ENCODE measurements around the gene SEC11A. TPM values are rescaled to one million over a fixed set of nuclear protein-coding genes. Genes with fewer than 3 reads are reported as not detected.

SEC11A gene
- total RNA-seq, 1 donor from 2014 or later = 189 TPM

- TF ChIP-seq CTCF (IDR thresholded peaks at IDR 0.05; ENCODE audit: unreplicated experiment) = no peak
- no peak overlapping the region for H3K4me3 Mint-ChIP-seq (ENCODE audit: low read depth)
- H3K27me3 Mint-ChIP-seq = no peaks in the 10 kb centered on the region
- no peak overlapping the region for H3K27ac Mint-ChIP-seq
- H3K36me3 Mint-ChIP-seq (ENCODE audit: insufficient read depth) = no peaks in the 10 kb centered on the region
- no peaks in the 10 kb centered on the region for H3K9me3 Mint-ChIP-seq (ENCODE audit: low read depth)
- DNase-seq (ENCODE audit: low spot score, unreplicated experiment) = no peak
- peaks cover 4% of the 10 kb centered on the region for H3K4me1 Mint-ChIP-seq (ENCODE audit: low read depth)
Measured at GRCh38 chr15:84722628-84723027, 6.7 kb upstream of the SEC11A start.

GRCh38 chr15:84721371-84721770 is 5.4 kb upstream of the SEC11A start:
- Mint-ChIP-seq H3K27ac (peak overlapping the region; percentile 29), H3K4me1 (ENCODE audit: low read depth) (peaks cover 8% of the 10 kb centered on the region), H3K4me3 (ENCODE audit: low read depth) (no peak overlapping the region), H3K36me3 (ENCODE audit: insufficient read depth) (no peaks in the 10 kb centered on the region), H3K27me3 (no peaks in the 10 kb centered on the region), H3K9me3 (ENCODE audit: low read depth) (no peaks in the 10 kb centered on the region)
- DNase-seq (ENCODE audit: low spot score, unreplicated experiment) = no peak
- no peak for TF ChIP-seq CTCF (IDR thresholded peaks at IDR 0.05; ENCODE audit: unreplicated experiment)

GRCh38 chr15:84715441-84716035 is 401 bp downstream of the SEC11A start:
- Mint-ChIP-seq H3K9me3 (ENCODE audit: low read depth) (no peaks in the 10 kb centered on the region), H3K4me3 (ENCODE audit: low read depth) (peak overlapping the region; percentile 91), H3K27ac (peak overlapping the region; percentile 98), H3K27me3 (no peaks in the 10 kb centered on the region), H3K36me3 (ENCODE audit: insufficient read depth) (peaks cover 3% of the 10 kb centered on the region), H3K4me1 (ENCODE audit: low read depth) (peaks cover 21% of the 10 kb centered on the region)
- DNase-seq (ENCODE audit: low spot score, unreplicated experiment) = no peak
- TF ChIP-seq CTCF (IDR thresholded peaks at IDR 0.05; ENCODE audit: unreplicated experiment) = no peak

GRCh38 chr15:84714821-84715220 is 1.1 kb downstream of the SEC11A start:
- Mint-ChIP-seq H3K27ac (peak overlapping the region; percentile 98), H3K9me3 (ENCODE audit: low read depth) (no peaks in the 10 kb centered on the region), H3K36me3 (ENCODE audit: insufficient read depth) (peaks cover 3% of the 10 kb centered on the region), H3K4me1 (ENCODE audit: low read depth) (peaks cover 21% of the 10 kb centered on the region), H3K4me3 (ENCODE audit: low read depth) (peak overlapping the region; percentile 91), H3K27me3 (no peaks in the 10 kb centered on the region)
- no peak for TF ChIP-seq CTCF (IDR thresholded peaks at IDR 0.05; ENCODE audit: unreplicated experiment)
- DNase-seq (ENCODE audit: low spot score, unreplicated experiment) = no peak

- peaks cover 3% of the 10 kb centered on the region for H3K36me3 Mint-ChIP-seq (ENCODE audit: insufficient read depth)
- H3K27me3 Mint-ChIP-seq = no peaks in the 10 kb centered on the region
- peaks cover 21% of the 10 kb centered on the region for H3K4me1 Mint-ChIP-seq (ENCODE audit: low read depth)
- DNase-seq (ENCODE audit: low spot score, unreplicated experiment) = no peak
- peak overlapping the region; percentile 98 for H3K27ac Mint-ChIP-seq
- no peaks in the 10 kb centered on the region for H3K9me3 Mint-ChIP-seq (ENCODE audit: low read depth)
- H3K4me3 Mint-ChIP-seq (ENCODE audit: low read depth) = peak overlapping the region; percentile 91
- TF ChIP-seq CTCF (IDR thresholded peaks at IDR 0.05; ENCODE audit: unreplicated experiment) = no peak
Measured at GRCh38 chr15:84714372-84714771, 1.6 kb downstream of the SEC11A start.

Measured in progenitor cell of endocrine pancreas (in vitro differentiated cells).